Heart right ventricle (tissue), 16 donors: ENCODE results near the gene PKD1L1. TPM values are rescaled to one million over a fixed set of nuclear protein-coding genes. Genes with fewer than 3 reads are reported as not detected.

Experiments
- ATAC-seq, 8 donors: fragments of 200-7000 bp; cut with Tn5 transposase; one replicate each; pipeline ENCODE4 v1.9.1; 2020; ENCODE audit warnings: mild to moderate bottlenecking in 8 of 8, moderate library complexity in 8 of 8, moderate number of reproducible peaks in 1 of 8
- DNase-seq, 2 donors: peaks; one replicate each; pipeline ENCODE4 v3.0.0-alpha.2; 2020
- H3K27ac ChIP-seq, 10 donors: fragments of 200-600 bp; sonication (generic) in 2 of 10; one replicate each; pipeline versions ENCODE4 v1.5.0 to v1.8.0; 2020 to 2022; ENCODE audit warnings: mild to moderate bottlenecking in 3 of 10
- H3K27me3 ChIP-seq, 7 donors: fragments of 200-600 bp; one replicate each; pipeline ENCODE4 v1.8.0; 2021 to 2022; ENCODE audit warnings: mild to moderate bottlenecking in 2 of 7
- H3K36me3 ChIP-seq, 9 donors: fragments of 200-600 bp; sonication (generic) in 1 of 9; one replicate each; pipeline versions ENCODE4 v1.5.0 to v1.8.0; 2020 to 2022; ENCODE audit warnings: mild to moderate bottlenecking in 2 of 9
- H3K4me1 ChIP-seq, 9 donors: fragments of 200-600 bp; sonication (generic) in 1 of 9; one replicate each; pipeline versions ENCODE4 v1.5.0 to v1.8.0; 2020 to 2022; ENCODE audit warnings: mild to moderate bottlenecking in 4 of 9
- H3K4me3 ChIP-seq, 10 donors: fragments of 200-600 bp; sonication (generic) in 2 of 10; one replicate each; pipeline versions ENCODE4 v1.5.0 to v1.8.0; 2020 to 2022; ENCODE audit warnings: mild to moderate bottlenecking in 7 of 10, moderate library complexity in 2 of 10
- H3K9me3 ChIP-seq, 11 donors: fragments of 200-600 bp in 10 of 11; sonication (generic) in 2 of 11; one replicate each; pipeline versions ENCODE4 v1.5.0 to v1.8.0; 2013 to 2022; ENCODE audit warnings: mild to moderate bottlenecking in 2 of 11, control low read depth in 1 of 11, moderate library complexity in 1 of 11
- CTCF ChIP-seq, 9 donors: fragments of 200-600 bp; sonication (generic) in 2 of 9; IDR thresholded peaks; one replicate each; pipeline versions ENCODE4 v1.5.0 to v1.8.0; 2021 to 2022; ENCODE audit warnings: antibody characterized with exemption in 9 of 9, mild to moderate bottlenecking in 5 of 9, moderate library complexity in 1 of 9
- WGBS, 2 donors: extraction: QIAGEN DNeasy Blood & Tissue Kit; methylation state at CpG; one replicate each; pipeline ENCODE4 v1.1.7; 2013; ENCODE audit warnings: inconsistent platforms in 1 of 2; 5-methylcytosine and 5-hydroxymethylcytosine counted together
- intact Hi-C, 10 donors: fragments of 100-400 bp; cut with DNase I; formaldehyde crosslinking; loops; one replicate each; pipeline versions ENCODE4 v1.11.1 to v1.14.2; 2022
- polyA plus RNA-seq, 2 donors: library from polyadenylated mRNA; stranded (reverse); fragments of 200-250 nt; gene quantifications; one replicate each; pipeline ENCODE4 v1.2.3, GENCODE V29; 2013
- total RNA-seq, 10 donors: library from RNA; stranded (reverse); fragmentation: NEBNext Ultra II Directional in 3 of 10; extraction: Animal tissue kit (Norgen Biotek cat#: 25700) in 3 of 10; gene quantifications; one replicate each; pipeline versions ENCODE4 v1.2.1 to v1.2.4, GENCODE V29; 2021 to 2023
- donor health status: Arrhythmogenic right ventricular cardiomyopathy.
- donor health status: ischemic (EF 13 %, LVEDD 7.1; RV severe dilation, severe dysfunction).
- donor health status: healthy with polysubstance abuse.
- donor health status: DM: no; HTN: yes; CAD: no.
- donor health status: DM: no; HTN: no; CAD: no.
- donor health status: ischemic (EF 25% LVEDD 6.9; RV normal size, moderate dysfunction).
- donor health status: ischemic (EF 25% LVEDD 5.7; RV mildly dilated, moderate dysfunction).
- donor health status: healthy.
- donor health status: DM: yes; HTN: yes; CAD: no.
- donor health status: Ischemic cardiomyopathy.
- donor health status: ischemic (EF 35%, LVEDD 5.7; RV mildly dilated, moderate dysfunction).
- donor health status: nonischemic (EF 11% LVEDD 7.7; RV severe dilation, severe dysfunction).
- donor health status: DM: yes; HTN: yes; CAD: no.
- donor health status: PGD.
- donor health status: ischemic (EF 29% LVEDD 5.4; RV normal size, mild dysfunction).
- donor health status: nonischemic (EF 23%, LVEDD 6.1; RV moderate dilation, normal function).

The PKD1L1 gene
- total and polyA plus RNA-seq, 12 donors = 1.5 to 4.7 (median 2.4) TPM

DNA sequence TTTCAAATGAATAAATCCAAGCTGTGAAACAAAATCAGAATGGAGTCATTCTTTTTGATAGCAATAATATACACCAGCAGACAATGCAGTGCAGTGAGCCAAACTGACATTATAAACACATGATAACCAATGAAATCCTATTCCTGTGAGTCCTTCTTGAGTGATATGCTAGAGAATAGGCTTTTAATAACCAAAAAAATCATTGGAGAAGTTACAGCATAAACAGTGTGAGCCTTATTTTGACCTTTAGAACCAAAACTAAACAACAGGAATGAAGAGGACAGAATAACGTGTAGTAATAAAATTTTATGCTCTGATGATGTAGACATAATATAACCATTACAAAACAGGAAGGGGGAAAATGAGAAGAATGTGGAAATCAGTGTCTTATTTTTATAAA, 22.5 kb upstream of the PKD1L1 start:
- H3K4me3 ChIP-seq = no peak overlapping the region
- no peaks in the 10 kb centered on the region for H3K9me3 ChIP-seq
- peak overlapping the region in 7 of 10 donors; percentile 0 to 75 (median 41) for H3K27ac ChIP-seq
- H3K36me3 ChIP-seq = peaks cover 0 to 92% (median 61%) of the 10 kb centered on the region in 9 donors
- TF ChIP-seq CTCF (IDR thresholded peaks at IDR 0.05) = no peak
- H3K27me3 ChIP-seq = no peaks in the 10 kb centered on the region
- ATAC-seq (no peak), DNase-seq (no peak)
- intact Hi-C loops = no loop called here
- 52 to 63% methylated on average over 1 of the region's 1 CpG for WGBS, 2 donors
- H3K4me1 ChIP-seq = peaks cover 0 to 57% (median 21%) of the 10 kb centered on the region in 9 donors

DNA sequence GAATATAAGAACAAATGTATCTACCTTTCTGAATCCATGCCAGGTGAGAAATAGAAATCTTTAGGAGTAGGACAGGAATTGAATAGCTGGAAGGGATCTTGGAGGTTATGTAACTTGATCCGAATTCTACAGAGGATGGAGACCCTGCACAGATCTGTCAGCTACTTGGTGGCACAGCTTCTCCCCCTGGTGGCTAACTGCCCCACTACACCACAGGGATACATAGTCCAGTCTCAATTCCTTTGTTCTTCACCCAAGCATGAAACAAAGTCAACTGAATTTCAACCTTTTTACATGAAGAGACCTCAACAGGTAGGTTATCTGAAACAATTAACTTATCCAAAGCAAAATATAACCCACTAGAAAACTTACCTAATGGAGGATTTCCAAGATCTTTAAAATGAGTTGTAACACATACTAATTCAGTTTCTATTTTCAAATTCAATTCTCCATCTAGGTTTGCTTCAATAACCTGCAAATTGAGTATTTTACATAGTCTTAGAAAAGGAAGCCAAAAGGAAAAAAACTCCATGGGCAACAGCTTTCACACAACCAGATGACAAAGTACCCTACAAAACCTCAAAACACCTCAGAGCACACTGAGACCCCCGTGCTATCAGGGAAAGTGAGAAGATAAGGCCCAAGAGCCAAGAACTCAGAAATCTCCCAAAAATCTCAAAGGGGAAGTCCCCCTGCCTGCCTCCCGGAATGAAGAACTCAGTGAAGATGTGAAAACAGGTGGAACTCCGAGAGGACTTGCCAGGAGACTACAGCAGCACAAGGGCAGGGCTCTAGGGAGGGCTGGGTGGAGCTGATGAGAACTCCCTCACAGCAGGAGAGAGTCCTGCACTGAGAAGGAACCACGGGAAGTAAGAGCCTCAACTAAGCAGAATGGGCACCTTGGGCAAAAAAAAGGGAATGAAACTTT, 20.8 kb upstream of the PKD1L1 start:
- 47 to 55% methylated on average over 5 of the region's 5 CpGs for WGBS, 2 donors
- peak; percentile 64 to 72 for DNase-seq
- peak; percentile 68 to 85 (median 74) for ATAC-seq
- peak overlapping the region in 5 of 10 donors; percentile 1 to 67 (median 17) for H3K27ac ChIP-seq
- no peaks in the 10 kb centered on the region for H3K27me3 ChIP-seq
- no peak overlapping the region for H3K4me3 ChIP-seq
- peak; percentile 68 to 94 (median 89) for TF ChIP-seq CTCF (IDR thresholded peaks at IDR 0.05)
- intact Hi-C loops = loop anchor here in 6 of 10 donors (1.0 to 10.0 kb wide), 4 partner anchors 24 to 702 kb away; no protein-coding TSS in a partner anchor
- H3K9me3 ChIP-seq = no peaks in the 10 kb centered on the region
- H3K4me1 ChIP-seq = peaks cover 0 to 57% (median 21%) of the 10 kb centered on the region in 9 donors
- peaks cover 0 to 92% (median 61%) of the 10 kb centered on the region in 9 donors for H3K36me3 ChIP-seq

- peaks cover 0 to 51% (median 21%) of the 10 kb centered on the region in 9 donors for H3K4me1 ChIP-seq
- peaks cover 0 to 92% (median 62%) of the 10 kb centered on the region in 9 donors for H3K36me3 ChIP-seq
- WGBS, 2 donors = 88 to 94% methylated on average over 2 of the region's 2 CpGs
- DNase-seq = no peak
- intact Hi-C loops = loop anchor here in 5 of 10 donors (1.0 to 10.0 kb wide), 4 partner anchors 22 to 700 kb away; no protein-coding TSS in a partner anchor
- no peaks in the 10 kb centered on the region for H3K9me3 ChIP-seq
- peak overlapping the region in 1 of 10 donors; percentile 15 for H3K27ac ChIP-seq
- no peak for TF ChIP-seq CTCF (IDR thresholded peaks at IDR 0.05)
- ATAC-seq = no peak
- no peaks in the 10 kb centered on the region for H3K27me3 ChIP-seq
- no peak overlapping the region for H3K4me3 ChIP-seq
Measured at GRCh38 chr7:47967708-47968107, 19.4 kb upstream of the PKD1L1 start.

DNA sequence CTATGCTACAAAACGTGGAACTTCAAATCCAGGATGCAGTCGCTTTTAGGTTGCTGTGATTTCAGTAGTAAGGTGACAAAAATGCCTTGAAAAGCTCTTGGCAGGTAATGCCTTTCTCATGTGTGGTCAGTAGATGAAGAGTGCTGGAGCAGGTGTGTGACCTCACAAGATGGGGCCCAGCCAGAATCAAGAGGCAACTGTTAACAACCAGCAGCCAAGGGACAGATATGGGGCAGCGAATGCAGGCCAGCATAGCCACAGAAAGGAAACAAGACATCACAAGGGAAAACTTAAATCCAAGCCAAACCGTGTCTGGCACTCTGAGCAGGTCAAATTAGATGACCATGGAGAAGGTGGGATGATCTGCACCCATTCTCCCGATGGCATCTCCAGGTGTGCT, 18.9 kb upstream of the PKD1L1 start:
- TF ChIP-seq CTCF (IDR thresholded peaks at IDR 0.05) = no peak
- Histone ChIP-seq H3K9me3 (no peaks in the 10 kb centered on the region), H3K4me1 (peaks cover 0 to 51% (median 21%) of the 10 kb centered on the region in 9 donors), H3K36me3 (peaks cover 0 to 92% (median 63%) of the 10 kb centered on the region in 9 donors), H3K27me3 (no peaks in the 10 kb centered on the region), H3K4me3 (no peak overlapping the region), H3K27ac (peak overlapping the region in 2 of 10 donors; percentile 15 to 16)
- peak in 1 of 2 donors; percentile 36 for DNase-seq
- WGBS, 2 donors = 66 to 73% methylated on average over 5 of the region's 5 CpGs
- ATAC-seq = peak in 5 of 8 donors; percentile 60 to 70 (median 67)
- intact Hi-C loops = loop anchor here in 2 of 10 donors (5.0 to 10.0 kb wide), 2 partner anchors 172 to 700 kb away; no protein-coding TSS in a partner anchor
